HL-60 (cell line): ENCODE measurements around the gene CHMP1A.

Source experiments
- DNase-seq, 2 experiments: peaks; one replicate each; pipeline ENCODE4 v3.0.0-alpha.2; 2010 to 2020; ENCODE audit warnings: low read depth in 1 of 2, low spot score in 1 of 2
- H3K27ac ChIP-seq: fragments of 250-450 bp; sonication (Bioruptor Pico); replicated peaks from 2 replicates; pipeline ENCODE4 v1.5.1; 2020; ENCODE audit warnings: mild to moderate bottlenecking, moderate library complexity
- H3K27me3 ChIP-seq: fragments of 250-450 bp; sonication (Bioruptor Pico); 2 replicates; pipeline ENCODE4 v1.5.1; 2021; ENCODE audit warnings: mild to moderate bottlenecking, moderate library complexity; ENCODE audit not compliant: insufficient read depth, poor library complexity, severe bottlenecking
- H3K4me3 ChIP-seq: replicated peaks from 2 replicates; pipeline ENCODE4 v1.5.1; 2011; ENCODE audit warnings: mild to moderate bottlenecking, control low read depth, low read length; ENCODE audit not compliant: insufficient read depth
- GABPA ChIP-seq: IDR thresholded peaks from 2 replicates; pipeline ENCODE4 v1.6.1; 2012; ENCODE audit warnings: low read depth
- POLR2AphosphoS5 ChIP-seq: IDR thresholded peaks from 2 replicates; pipeline ENCODE4 v1.6.1; 2012; ENCODE audit warnings: low read depth
- SPI1 ChIP-seq: IDR thresholded peaks from 2 replicates; pipeline ENCODE4 v1.6.1; 2012; ENCODE audit warnings: low read depth, mild to moderate bottlenecking, borderline replicate concordance
- TF ChIP-seq, protein P1 (sequence below): IDR thresholded peaks from 2 replicates; pipeline ENCODE4 v1.6.1; 2012; ENCODE audit warnings: low read depth; ENCODE audit not compliant: insufficient replicate concordance
- TF ChIP-seq, protein P2 (sequence below): IDR thresholded peaks from one replicate; pipeline ENCODE4 v1.5.1; 2011; ENCODE audit warnings: low read length, control low read depth, inconsistent platforms; ENCODE audit not compliant: insufficient read depth

Gene CHMP1A

DNA sequence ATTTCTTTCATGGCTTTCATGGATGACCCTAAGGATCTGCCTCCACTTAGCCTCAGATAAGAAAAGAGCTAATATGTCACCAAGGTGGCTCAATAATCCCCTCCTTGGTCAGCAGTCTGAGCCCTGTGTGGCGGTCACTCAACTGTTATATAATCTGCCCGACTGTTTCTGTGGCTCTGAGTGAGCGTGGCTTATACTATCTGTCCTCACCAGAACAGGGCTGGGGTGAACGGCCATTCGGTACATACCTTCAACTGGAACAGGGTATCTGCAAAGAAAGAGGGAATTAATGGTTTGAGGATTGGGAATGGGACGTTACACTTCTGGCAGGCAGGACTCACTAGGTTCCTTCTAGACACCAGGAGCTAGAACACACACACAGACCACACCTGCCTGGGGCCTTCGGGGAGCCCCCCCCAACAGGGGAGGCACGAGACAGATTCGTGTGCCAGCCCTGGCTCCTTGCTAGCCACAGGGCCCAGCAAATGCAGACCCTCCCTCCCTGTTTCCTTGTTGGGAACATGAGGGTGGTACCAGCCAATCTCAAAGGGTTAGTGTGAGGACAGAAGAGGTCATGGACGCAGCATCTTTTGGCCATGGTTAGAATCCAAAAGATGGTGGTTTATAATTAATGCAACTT is 3.7 kb downstream of the CHMP1A start:
- no peak for DNase-seq
- Histone ChIP-seq H3K27me3 (no peaks in the 10 kb centered on the region), H3K4me3 (no peak overlapping the region), H3K27ac (no peak overlapping the region)
- TF ChIP-seq GABPA (no peak), POLR2AphosphoS5 (no peak), SPI1 (no peak)
- TF ChIP-seq, protein P1, sequence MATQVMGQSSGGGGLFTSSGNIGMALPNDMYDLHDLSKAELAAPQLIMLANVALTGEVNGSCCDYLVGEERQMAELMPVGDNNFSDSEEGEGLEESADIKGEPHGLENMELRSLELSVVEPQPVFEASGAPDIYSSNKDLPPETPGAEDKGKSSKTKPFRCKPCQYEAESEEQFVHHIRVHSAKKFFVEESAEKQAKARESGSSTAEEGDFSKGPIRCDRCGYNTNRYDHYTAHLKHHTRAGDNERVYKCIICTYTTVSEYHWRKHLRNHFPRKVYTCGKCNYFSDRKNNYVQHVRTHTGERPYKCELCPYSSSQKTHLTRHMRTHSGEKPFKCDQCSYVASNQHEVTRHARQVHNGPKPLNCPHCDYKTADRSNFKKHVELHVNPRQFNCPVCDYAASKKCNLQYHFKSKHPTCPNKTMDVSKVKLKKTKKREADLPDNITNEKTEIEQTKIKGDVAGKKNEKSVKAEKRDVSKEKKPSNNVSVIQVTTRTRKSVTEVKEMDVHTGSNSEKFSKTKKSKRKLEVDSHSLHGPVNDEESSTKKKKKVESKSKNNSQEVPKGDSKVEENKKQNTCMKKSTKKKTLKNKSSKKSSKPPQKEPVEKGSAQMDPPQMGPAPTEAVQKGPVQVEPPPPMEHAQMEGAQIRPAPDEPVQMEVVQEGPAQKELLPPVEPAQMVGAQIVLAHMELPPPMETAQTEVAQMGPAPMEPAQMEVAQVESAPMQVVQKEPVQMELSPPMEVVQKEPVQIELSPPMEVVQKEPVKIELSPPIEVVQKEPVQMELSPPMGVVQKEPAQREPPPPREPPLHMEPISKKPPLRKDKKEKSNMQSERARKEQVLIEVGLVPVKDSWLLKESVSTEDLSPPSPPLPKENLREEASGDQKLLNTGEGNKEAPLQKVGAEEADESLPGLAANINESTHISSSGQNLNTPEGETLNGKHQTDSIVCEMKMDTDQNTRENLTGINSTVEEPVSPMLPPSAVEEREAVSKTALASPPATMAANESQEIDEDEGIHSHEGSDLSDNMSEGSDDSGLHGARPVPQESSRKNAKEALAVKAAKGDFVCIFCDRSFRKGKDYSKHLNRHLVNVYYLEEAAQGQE: no peak
- TF ChIP-seq, protein P2, sequence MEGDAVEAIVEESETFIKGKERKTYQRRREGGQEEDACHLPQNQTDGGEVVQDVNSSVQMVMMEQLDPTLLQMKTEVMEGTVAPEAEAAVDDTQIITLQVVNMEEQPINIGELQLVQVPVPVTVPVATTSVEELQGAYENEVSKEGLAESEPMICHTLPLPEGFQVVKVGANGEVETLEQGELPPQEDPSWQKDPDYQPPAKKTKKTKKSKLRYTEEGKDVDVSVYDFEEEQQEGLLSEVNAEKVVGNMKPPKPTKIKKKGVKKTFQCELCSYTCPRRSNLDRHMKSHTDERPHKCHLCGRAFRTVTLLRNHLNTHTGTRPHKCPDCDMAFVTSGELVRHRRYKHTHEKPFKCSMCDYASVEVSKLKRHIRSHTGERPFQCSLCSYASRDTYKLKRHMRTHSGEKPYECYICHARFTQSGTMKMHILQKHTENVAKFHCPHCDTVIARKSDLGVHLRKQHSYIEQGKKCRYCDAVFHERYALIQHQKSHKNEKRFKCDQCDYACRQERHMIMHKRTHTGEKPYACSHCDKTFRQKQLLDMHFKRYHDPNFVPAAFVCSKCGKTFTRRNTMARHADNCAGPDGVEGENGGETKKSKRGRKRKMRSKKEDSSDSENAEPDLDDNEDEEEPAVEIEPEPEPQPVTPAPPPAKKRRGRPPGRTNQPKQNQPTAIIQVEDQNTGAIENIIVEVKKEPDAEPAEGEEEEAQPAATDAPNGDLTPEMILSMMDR: no peak

DNA sequence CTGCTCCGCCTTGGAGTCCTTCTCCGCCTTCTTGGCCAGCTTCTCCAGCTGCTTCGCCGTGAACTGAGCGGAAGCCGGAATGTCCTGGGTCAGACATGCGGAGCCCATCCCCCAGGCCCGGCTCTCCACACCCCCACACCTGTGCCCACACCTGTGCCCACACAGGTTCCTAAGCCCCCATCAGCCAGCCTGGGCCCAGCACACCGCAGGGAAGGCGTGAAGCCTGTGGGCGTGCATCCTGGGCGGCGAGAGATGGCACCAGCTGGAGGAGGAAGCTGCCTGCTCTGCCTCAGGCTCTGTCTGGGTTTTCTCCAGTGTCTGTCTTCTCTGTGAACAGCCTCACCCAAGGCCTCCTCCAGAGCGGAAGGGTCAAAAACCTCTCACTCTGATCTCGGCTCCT is 5.9 kb downstream of the CHMP1A start:
- no peak overlapping the region for H3K4me3 ChIP-seq
- no peak overlapping the region for H3K27ac ChIP-seq
- TF ChIP-seq SPI1 (no peak), GABPA (no peak)
- TF ChIP-seq, protein P2: no peak
- no peaks in the 10 kb centered on the region for H3K27me3 ChIP-seq
- no peak for DNase-seq

DNA sequence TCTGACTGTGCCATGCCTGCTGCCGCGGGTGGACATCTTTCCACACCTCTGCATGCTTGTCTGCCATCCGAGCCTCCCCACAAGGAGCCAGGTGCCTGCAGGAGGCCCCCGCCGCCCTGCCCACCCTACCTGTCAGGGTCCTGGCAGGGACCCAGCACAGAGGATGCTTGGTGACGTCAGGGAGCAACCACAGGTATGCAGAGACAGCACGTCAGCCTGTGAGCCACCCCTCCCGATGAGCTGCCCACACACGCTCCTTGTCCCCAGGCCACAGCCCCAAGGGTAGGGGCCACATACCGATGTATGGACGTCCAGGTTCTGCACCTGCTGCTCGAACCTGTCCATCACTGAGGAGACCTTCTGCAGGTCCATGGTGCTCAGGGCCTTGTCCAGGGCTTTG is 10.6 kb downstream of the CHMP1A start:
- H3K27me3 ChIP-seq: no peaks in the 10 kb centered on the region
- no peak for DNase-seq
- TF ChIP-seq POLR2AphosphoS5: no peak
- no peak for TF ChIP-seq GABPA
- no peak for TF ChIP-seq SPI1
- TF ChIP-seq, protein P1: no peak
- TF ChIP-seq, protein P2: no peak

DNA sequence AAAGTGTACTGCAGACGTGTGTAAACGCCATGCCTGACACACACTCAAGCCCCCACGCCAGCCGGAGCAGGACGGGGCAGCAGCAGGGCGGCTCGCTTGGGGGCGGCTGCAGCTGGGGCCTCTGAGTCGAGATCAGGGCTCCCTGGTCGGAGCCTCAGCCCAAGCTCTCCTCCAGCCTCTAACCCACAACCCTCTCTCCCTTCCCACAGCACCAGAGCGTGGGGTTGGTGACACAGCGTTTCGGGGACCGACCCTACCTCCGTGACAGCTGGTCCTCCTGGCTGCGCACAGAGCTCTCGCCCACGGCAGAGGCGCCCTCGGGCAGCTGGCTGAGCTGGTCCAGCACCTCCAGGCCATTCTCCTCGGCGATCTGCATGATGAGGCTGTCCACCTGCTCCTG is 11.2 kb downstream of the CHMP1A start:
- Histone ChIP-seq H3K4me3 (no peak overlapping the region), H3K27me3 (no peaks in the 10 kb centered on the region), H3K27ac (no peak overlapping the region)
- no peak for DNase-seq
- TF ChIP-seq POLR2AphosphoS5: no peak
- no peak for TF ChIP-seq GABPA
- no peak for TF ChIP-seq SPI1
- TF ChIP-seq, protein P1: no peak

More for the DNA sequence above, 10.6 kb downstream of the CHMP1A start:
- no peak overlapping the region for H3K27ac ChIP-seq
- no peak overlapping the region for H3K4me3 ChIP-seq
